Gastroesophageal sphincter (tissue), 3 donors: ENCODE measurements around the gene HELT.
"Not testable (repeated sequence)": the region's sequence is repeated elsewhere in the genome, so short reads cannot be mapped to it uniquely, and the experiment has no call there.

Experiments used
- CTCF ChIP-seq, 4 experiments: fragments of 200-600 bp in 2 of 4; fragments of 450-650 bp in 2 of 4; sonication (generic) in 1 of 4; IDR thresholded peaks; one replicate each; pipeline ENCODE4 v1.5.1; 2017 to 2019; ENCODE audit warnings: antibody characterized with exemption in 4 of 4, mild to moderate bottlenecking in 2 of 4, moderate library complexity in 2 of 4
- EP300 ChIP-seq: sonication (generic); formaldehyde crosslinking; IDR thresholded peaks from one replicate; pipeline ENCODE4 v1.6.1; 2017; ENCODE audit warnings: antibody characterized with exemption, mild to moderate bottlenecking
- POLR2A ChIP-seq, 2 donors: fragments of 450-650 bp; IDR thresholded peaks; one replicate each; pipeline ENCODE4 v1.6.1; 2017; ENCODE audit warnings: antibody characterized with exemption in 2 of 2, mild to moderate bottlenecking in 2 of 2, moderate library complexity in 1 of 2
- POLR2AphosphoS5 ChIP-seq: sonication (generic); formaldehyde crosslinking; IDR thresholded peaks from one replicate; pipeline ENCODE4 v1.6.1; 2017; ENCODE audit warnings: antibody characterized with exemption

- not testable (repeated sequence) for TF ChIP-seq POLR2A (IDR thresholded peaks at IDR 0.05); CTCF (IDR thresholded peaks at IDR 0.05); EP300; POLR2AphosphoS5
These were observed 28.2 kb upstream of the HELT start for GRCh38 chr4:184990131-184990530.
